A673 (cell line): ENCODE results near the gene PLVAP. TPM values are rescaled to one million over a fixed set of nuclear protein-coding genes. Genes with fewer than 3 reads are reported as not detected.

Experiments
- BruUV-seq: library from RNA; stranded (reverse); fragments of 400-500 nt; replicated peaks from 2 replicates; lab custom pipeline; 2021; lab: Mats Ljungman, UMichigan
- CTCF ChIA-PET: fragments of 300-600 bp; sonication (Branson Sonifier 250); formaldehyde crosslinking; loops from one replicate; lab custom pipeline; 2022; ENCODE audit warnings: antibody characterized with exemption; lab: Charles Lee
- POLR2A ChIA-PET: fragments of 300-600 bp; sonication (Branson Sonifier 250); formaldehyde crosslinking; loops from one replicate; lab custom pipeline; 2022; ENCODE audit warnings: antibody characterized with exemption; ENCODE audit not compliant: low non-redundant PET; lab: Charles Lee
- DNase-seq: peaks from one replicate; pipeline ENCODE4 v3.0.0-alpha.2; 2015; ENCODE audit warnings: low spot score
- H3K27ac ChIP-seq: fragments of 200-600 bp; sonication (generic); 2 replicates; pipeline ENCODE4 v1.5.1; 2016; ENCODE audit warnings: mixed run types, low read depth, mild to moderate bottlenecking, mixed read lengths, antibody characterized with exemption, low read length; ENCODE audit not compliant: poor library complexity, severe bottlenecking
- H3K27me3 ChIP-seq: fragments of 200-600 bp; sonication (generic); replicated peaks from 2 replicates; pipeline ENCODE4 v1.6.1; 2017; ENCODE audit warnings: mixed run types, low read depth, mild to moderate bottlenecking, mixed read lengths, antibody characterized with exemption, low read length; ENCODE audit not compliant: insufficient read depth, poor library complexity
- H3K36me3 ChIP-seq: fragments of 200-600 bp; sonication (generic); 2 replicates; pipeline ENCODE4 v1.6.1; 2016; ENCODE audit warnings: mixed run types, mild to moderate bottlenecking, mixed read lengths, antibody characterized with exemption, low read length; ENCODE audit not compliant: insufficient read depth, poor library complexity, severe bottlenecking
- H3K4me1 ChIP-seq: fragments of 200-600 bp; sonication (generic); 2 replicates; pipeline ENCODE4 v1.6.1; 2017; ENCODE audit warnings: mixed run types, mild to moderate bottlenecking, mixed read lengths, antibody characterized with exemption, low read length; ENCODE audit not compliant: insufficient read depth, poor library complexity, severe bottlenecking
- H3K4me3 ChIP-seq: fragments of 200-600 bp; sonication (generic); 2 replicates; pipeline ENCODE4 v1.5.1; 2016; ENCODE audit warnings: low read depth, mixed run types, mild to moderate bottlenecking, mixed read lengths, low read length; ENCODE audit not compliant: poor library complexity, severe bottlenecking
- H3K9me3 ChIP-seq: fragments of 200-600 bp; sonication (generic); 2 replicates; pipeline ENCODE4 v1.6.1; 2016; ENCODE audit warnings: mixed run types, low read depth, mild to moderate bottlenecking, mixed read lengths, antibody characterized with exemption, low read length; ENCODE audit not compliant: poor library complexity, severe bottlenecking
- CTCF ChIP-seq: fragments of 300-800, 200-600 bp; sonication (generic); conservative IDR thresholded peaks from 2 replicates; pipeline ENCODE4 v1.5.1; 2017; ENCODE audit warnings: low read depth, mild to moderate bottlenecking, antibody characterized with exemption, low read length, moderate library complexity, mixed read lengths
- EZH2 ChIP-seq: fragments of 200-600 bp; sonication (generic); IDR thresholded peaks from 2 replicates; pipeline ENCODE4 v1.6.1; 2017; ENCODE audit warnings: borderline replicate concordance, low read depth, mild to moderate bottlenecking, mixed read lengths, antibody characterized with exemption, low read length; ENCODE audit not compliant: poor library complexity, severe bottlenecking
- intact Hi-C: fragments of 100-400 bp; cut with micrococcal nuclease; formaldehyde crosslinking; loops from one replicate; pipeline ENCODE4 v1.10.0; 2022; ENCODE audit not compliant: unreplicated experiment
- total RNA-seq: library from RNA; stranded (reverse); gene quantifications from 2 replicates; pipeline ENCODE4 v1.2.3, GENCODE V29; 2021

Gene PLVAP
- total RNA-seq, 1 experiment from 2014 or later: 0.24 TPM

- TF ChIP-seq CTCF (no peak), EZH2 (no peak)
- peaks cover 13% of the 10 kb centered on the region for H3K36me3 ChIP-seq
- CTCF ChIA-PET: no interaction called here
- H3K4me1 ChIP-seq: no peaks in the 10 kb centered on the region
- H3K4me3 ChIP-seq: no peak overlapping the region
- H3K27ac ChIP-seq: no peak overlapping the region
- BruUV-seq: no TSS peak
- DNase-seq: no peak
- no peaks in the 10 kb centered on the region for H3K27me3 ChIP-seq
- no peaks in the 10 kb centered on the region for H3K9me3 ChIP-seq
- intact Hi-C loops: no loop called here
- POLR2A ChIA-PET: no interaction called here
Measured at GRCh38 chr19:17331045-17331558, 46.0 kb downstream of the PLVAP start.

- POLR2A ChIA-PET: no interaction called here
- TF ChIP-seq CTCF (no peak), EZH2 (no peak)
Measured at GRCh38 chr19:17330262-17331044, 46.7 kb downstream of the PLVAP start.

GRCh38 chr19:17329366-17330261 is 47.5 kb downstream of the PLVAP start:
- Histone ChIP-seq H3K36me3 (peaks cover 15% of the 10 kb centered on the region), H3K27ac (no peak overlapping the region), H3K27me3 (no peaks in the 10 kb centered on the region), H3K9me3 (no peaks in the 10 kb centered on the region), H3K4me1 (no peaks in the 10 kb centered on the region), H3K4me3 (no peak overlapping the region)
- DNase-seq: no peak
- intact Hi-C loops: no loop called here
- BruUV-seq: no TSS peak
- ChIA-PET CTCF (no interaction called here), POLR2A (no interaction called here)
- TF ChIP-seq EZH2 (no peak), CTCF (no peak)

More at GRCh38 chr19:17330262-17331044, 46.7 kb downstream of the PLVAP start:
- CTCF ChIA-PET: no interaction called here
- no peaks in the 10 kb centered on the region for H3K27me3 ChIP-seq
- no peak overlapping the region for H3K27ac ChIP-seq
- intact Hi-C loops: no loop called here
- no peak for DNase-seq
- H3K4me1 ChIP-seq: no peaks in the 10 kb centered on the region
- BruUV-seq: no TSS peak
- H3K9me3 ChIP-seq: no peaks in the 10 kb centered on the region
- H3K4me3 ChIP-seq: no peak overlapping the region
- H3K36me3 ChIP-seq: peaks cover 13% of the 10 kb centered on the region
